NCI-H526 (cell line): ENCODE data around the gene GPR108.

Source experiments
- DNase-seq, 2 experiments: peaks; one replicate each; lab custom pipeline; 2025; lab: John Stamatoyannopoulos, UW

The GPR108 gene

DNA sequence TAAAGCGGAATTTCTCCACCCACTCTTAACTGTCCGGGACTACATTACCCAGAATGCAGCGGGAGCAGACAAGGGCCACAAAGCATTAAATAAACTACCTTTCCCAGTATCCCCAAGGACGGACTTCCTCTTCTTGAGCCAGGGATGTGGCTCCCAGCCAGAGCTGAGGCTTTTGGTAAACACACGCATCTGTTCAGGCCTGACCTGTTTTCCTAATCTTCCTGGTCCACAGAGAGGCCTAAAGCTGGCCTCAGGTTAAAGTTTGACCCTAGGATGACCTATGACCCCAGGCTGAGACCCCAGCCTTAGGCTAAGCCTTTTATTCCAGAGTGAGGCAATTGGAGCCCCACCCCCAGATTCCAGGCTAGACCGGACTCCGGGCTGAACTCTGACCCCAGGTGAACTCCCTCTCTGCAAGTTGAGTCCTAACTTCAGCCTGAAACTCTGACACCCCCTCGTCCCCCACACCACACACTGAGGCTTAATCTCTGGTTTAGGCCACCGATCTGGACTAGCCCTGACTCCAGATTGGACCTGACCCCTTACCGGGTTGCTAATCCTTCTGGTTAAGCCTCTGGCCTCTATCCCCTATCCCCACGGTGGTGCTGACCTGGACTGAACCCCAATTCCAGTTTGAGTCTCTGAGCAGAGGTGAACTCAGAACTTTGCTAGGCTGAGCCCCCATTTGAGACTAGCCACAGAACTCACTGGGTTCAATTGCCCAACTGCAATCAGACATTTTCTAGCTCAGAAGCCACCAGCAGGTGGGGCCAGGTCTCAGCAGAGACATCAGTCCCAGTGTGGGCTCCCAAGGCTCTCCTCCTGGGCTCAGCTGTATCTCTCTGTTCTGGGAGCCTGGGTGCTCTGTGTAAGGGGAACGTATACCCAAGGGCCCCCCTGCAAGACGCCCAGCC is 750 bp upstream of the GPR108 start:
- peak; percentile 66 to 83 for DNase-seq

DNA sequence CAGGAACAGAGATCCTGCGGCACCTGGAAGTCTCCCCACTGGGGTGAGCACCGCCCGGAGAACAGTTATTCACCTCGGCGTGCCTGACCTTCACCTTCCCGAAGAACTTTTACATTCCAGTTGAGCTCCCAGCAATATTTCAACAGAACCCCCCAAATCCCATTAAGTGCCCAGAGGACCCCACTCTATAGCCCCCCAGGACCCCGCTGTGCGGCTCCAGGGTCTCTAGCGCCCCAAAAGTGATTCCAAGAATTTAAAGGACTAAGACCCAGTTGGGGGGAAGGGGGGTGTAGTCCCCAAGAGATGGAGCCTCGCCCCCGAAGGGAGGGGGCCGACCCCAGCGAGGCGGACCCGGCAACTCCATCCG is 480 bp downstream of the GPR108 start:
- no peak for DNase-seq

DNA sequence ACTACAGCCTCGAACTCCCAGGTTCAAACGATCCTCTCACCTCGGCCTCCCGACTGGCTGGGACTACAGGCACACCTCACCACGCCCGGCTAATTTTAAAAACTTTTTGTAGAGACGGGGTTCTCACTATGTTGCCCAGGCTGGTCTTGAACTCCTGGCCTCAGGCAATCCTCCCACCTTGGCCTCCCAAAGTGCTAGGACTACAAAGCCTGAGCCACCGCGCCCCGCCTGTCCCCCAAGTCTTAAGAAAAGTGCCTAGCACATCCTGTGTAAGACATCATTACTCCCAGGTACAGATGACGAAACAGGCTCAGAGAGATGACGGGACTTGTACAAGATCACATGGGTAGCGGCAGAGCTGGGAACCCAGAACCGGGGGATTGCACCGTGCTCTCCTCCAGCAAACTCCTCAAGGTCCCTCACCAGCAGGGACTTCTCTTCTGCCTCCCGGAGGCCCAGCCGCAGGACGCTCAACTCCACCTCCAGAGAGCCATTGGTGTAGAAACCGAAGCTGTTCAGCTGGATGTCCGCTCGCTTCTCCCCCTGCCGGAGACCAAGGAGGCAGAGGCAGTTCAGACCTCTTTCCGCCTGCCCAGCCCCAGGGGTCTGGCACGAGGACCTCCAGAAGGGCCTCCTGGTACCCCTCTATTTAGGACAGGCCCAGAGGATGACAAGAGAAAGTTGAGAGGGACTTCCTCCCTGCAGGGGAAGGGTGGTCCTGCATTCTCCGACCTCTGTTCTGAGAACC is 1.0 kb downstream of the GPR108 start:
- DNase-seq, result peak in 1 of 2 experiments; percentile 62

GRCh38 chr19:6735181-6735911 is 2.0 kb downstream of the GPR108 start:
- DNase-seq, result no peak

DNA sequence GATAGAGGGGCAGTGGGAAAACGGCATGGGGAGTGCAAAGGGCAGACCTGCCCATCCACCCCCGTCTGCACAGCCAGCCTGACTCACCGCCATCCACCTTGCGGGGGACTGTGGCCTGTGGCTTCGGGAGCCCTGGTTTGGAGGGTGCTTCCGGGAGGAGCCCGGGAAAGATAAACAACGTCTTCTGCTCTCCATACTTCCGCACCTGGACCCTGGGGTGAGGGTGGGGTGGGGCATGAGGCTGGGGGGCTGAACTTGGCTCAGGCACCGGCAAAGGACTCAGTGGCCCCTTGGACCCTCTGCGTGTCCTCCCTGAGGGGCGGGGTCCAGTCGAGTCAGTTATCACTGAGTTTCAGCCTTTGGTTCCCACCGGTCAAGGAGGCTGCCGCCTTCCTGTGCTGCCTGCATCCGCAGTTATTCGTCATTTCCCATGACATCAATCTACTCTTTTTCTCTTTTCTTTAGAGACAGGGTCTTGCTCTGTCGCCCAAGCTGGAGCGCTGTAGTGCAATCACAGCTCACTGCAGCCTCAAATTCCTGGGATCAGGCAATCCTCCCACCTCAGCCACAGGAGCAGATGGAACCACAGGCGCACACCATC is 3.2 kb downstream of the GPR108 start:
- no peak for DNase-seq

DNA sequence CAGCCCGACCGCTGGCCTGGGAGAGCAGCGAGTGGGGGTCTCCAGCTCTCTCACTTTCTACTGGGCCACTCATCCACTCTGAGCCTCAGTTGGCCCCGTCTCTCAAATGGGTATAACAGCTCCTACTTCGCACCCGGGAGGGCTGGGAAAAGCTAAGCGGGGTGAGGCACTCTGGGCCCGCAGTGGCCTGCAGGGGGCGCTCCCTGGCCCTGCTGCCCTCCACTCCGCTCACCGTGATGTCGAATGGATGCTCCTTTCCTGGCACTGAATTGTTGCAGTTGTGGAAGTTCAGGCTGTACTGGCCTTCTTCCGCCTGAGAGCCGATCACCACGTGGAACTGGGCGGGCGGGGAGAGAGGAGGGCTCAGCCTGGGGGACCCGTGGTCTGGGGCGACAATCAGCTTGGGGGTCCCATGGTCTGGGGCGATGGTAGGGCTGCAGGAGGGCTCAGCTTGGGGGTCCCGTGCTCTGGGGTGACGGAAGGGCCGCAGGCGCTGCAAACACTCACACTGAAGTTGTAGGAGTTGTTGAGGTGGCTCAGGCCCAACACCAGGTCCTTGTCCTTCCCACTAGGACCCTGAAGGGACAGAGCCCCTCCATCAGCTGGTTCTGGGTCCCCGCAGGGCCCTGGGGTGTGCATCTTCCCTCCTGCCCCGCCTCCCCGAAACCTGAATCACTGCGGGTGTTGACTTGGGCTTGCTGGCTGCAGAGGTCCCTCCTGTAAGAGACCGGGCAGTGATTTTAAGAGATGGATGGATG is 3.9 kb downstream of the GPR108 start:
- no peak for DNase-seq

GRCh38 chr19:6732803-6733337 is 4.5 kb downstream of the GPR108 start:
- DNase-seq, result no peak

DNA sequence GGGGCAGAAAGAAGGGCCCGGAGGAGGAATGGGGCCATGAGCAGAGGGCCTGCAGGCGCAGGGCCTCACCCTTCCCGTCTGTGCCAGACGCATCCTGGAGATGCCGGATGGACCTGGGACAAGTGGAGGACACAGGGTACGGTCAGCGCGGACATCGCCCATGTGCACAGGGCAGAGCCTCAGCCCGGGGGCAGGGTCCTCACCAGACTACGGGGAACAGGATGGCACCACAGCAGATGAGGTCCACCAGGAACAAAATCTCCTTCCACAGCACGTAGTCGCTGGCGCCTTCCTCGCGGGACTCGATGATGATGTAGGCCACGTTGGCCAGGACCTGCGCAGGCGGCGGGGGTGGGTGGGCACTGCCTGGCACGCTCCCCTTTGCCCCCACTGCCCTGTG is 5.6 kb downstream of the GPR108 start:
- DNase-seq, result no peak

DNA sequence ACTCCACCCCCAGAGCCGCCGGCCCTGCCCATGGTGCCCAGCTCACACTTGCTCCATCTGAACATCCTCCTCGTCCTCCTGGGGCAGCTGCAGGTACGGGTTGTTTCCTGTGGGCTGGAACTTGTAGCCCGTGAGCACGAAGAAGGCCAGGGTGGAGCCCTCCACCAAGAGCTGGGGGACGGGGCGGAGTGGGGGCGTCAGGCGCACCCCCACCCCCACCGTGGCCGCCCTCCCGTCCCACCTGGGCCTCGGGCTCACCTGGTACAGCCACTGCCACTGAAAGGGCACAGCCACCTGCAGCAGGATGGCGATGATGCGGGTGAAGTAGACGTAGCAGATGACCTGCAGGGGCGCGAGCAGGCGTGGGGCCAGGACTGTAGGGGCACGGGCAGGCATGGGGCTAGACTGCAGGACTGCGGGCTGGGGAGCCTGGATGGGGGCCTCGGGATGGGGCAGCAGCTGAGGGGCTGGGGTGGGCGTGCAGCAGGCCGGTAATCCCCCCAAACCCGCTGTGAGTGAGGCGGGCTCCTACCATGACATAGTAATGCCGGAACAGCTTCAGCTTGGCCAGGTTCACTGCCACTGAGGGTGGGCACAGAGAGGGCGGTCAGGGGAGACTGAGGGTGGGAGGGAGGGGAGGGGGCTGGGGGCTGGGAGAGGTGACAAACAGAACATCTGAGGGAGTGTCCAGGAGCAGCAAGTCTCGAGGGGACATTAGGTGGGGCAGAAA is 6.3 kb downstream of the GPR108 start:
- no peak for DNase-seq

GRCh38 chr19:6730153-6730804 is 7.1 kb downstream of the GPR108 start:
- peak in 1 of 2 experiments; percentile 45 for DNase-seq

GRCh38 chr19:6729573-6730152 is 7.7 kb downstream of the GPR108 start:
- DNase-seq, result no peak

DNA sequence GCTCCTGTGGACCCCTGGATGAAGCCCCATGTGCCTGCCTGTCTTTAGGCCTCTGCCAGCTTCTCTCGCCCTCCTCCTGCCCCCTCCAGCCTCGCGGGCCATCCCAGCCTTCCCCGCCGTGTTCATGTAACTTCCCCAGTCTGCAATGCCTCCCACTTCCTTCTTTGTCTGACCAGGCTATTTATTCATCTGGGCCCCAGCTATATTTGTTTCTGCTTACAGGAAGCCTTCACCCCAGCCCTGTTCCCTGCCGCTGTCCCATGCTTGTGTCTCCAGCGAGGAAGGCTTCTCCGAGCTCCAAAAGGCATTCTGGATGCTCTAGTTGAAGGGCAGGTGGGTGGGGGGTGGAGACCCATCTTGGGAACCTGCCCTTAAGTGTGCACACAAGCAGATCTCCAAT is 9.0 kb downstream of the GPR108 start:
- no peak for DNase-seq

DNA sequence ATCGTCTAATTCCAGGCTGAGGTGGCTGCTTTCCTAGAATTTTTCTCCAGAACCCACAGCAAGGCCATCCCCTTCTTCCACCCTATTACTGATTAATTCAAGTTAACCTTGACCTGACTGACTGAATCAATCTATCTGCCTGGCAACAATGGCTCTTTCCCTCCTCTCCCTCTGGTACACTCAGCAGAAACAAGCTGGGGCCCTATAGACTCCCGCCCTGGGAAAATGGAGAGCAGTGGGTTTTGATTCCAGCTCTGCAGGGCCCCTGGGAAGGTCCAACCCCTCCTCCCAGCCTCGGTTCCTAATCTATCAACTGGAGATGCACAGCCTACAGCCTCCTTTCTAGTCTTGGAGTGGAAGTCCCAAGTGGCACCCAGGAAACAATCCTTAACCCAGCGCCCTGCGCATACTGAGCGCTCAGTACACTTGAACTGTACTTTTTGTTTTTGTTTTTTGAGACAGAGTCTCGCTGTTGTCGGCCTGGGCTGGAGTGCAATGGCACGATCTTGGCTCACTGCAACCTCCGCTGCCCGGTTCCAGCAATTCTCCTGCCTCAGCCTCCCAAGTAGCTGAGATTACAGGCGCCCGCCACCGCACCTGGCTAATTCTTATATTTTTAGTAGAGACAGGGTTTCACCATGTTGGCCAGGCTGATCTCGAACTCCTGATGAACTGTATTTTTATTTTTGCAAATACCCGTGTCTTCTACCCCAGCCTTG is 11.7 kb downstream of the GPR108 start:
- no peak for DNase-seq

GRCh38 chr19:6724631-6725492 is 12.5 kb downstream of the GPR108 start:
- DNase-seq, result no peak

DNA sequence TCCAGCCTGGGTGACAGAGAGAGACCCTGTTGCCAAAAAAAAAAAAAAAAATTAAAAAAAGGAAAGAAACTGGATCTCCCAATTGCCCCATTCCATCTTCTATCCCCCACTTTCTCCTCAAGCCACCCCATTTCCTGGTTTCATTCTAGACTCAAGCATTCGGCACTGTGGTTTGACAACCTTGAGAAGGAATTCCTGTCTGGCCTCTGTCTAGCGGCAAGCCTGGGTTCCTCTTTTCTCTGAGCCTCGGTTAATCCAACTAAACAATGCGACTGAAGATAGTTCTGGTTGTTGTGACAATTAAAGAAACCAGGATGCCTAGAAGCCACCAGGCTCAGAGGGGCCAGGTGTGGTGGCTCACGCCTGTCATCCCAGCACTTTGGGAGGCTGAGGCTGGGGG is 13.6 kb downstream of the GPR108 start:
- DNase-seq, result no peak

GRCh38 chr19:6723108-6723618 is 14.2 kb downstream of the GPR108 start:
- DNase-seq, result no peak

GRCh38 chr19:6721773-6722172 is 15.6 kb downstream of the GPR108 start:
- DNase-seq, result no peak

- no peak for DNase-seq
These were observed 16.3 kb downstream of the GPR108 start for GRCh38 chr19:6721138-6721474.
